ENCODE results near the gene USP48.
A peak's percentile ranks its signal among the peaks of the same experiment; 100 is the strongest.

Gene USP48

GRCh38 chr1:21782349-21782867 is 541 bp downstream of the USP48 start:
- Histone ChIP-seq H4K91ac (ENCODE audit: low read depth, low read length, poor library complexity) (no peak overlapping the region), H2BK15ac (ENCODE audit: low read length) (no peak overlapping the region), H3K27ac (replicated peaks; ENCODE audit: low read length) (peak overlapping the region; percentile 61), H2AK5ac (ENCODE audit: low read depth, low read length) (peak overlapping the region; percentile 42), H3K27me3 (ENCODE audit: control insufficient read depth in 3 of 3, insufficient read depth in 3 of 3, low read depth in 1 of 3, low read length in 3 of 3) (peaks cover 0 to 1% (median 0%) of the 10 kb centered on the region in 3 experiments), H3K4ac (ENCODE audit: low read length) (no peak overlapping the region), H4K8ac (ENCODE audit: low read depth, low read length) (peak overlapping the region; percentile 78), H2BK12ac (ENCODE audit: low read length) (no peak overlapping the region), H2AFZ (ENCODE audit: low read length) (peak overlapping the region; percentile 97), H3K23ac (ENCODE audit: low read depth, low read length, poor library complexity) (peak overlapping the region; percentile 100), H3K9me3 (replicated peaks in 1 of 2; ENCODE audit: control insufficient read depth in 2 of 2, insufficient read depth in 1 of 2, low read depth in 1 of 2, low read length in 2 of 2) (peaks cover 0 to 10% of the 10 kb centered on the region in 2 donors), H3K4me1 (ENCODE audit: control insufficient read depth in 2 of 2, insufficient read depth in 1 of 2, low read depth in 1 of 2, low read length in 2 of 2) (peaks cover 0 to 5% of the 10 kb centered on the region in 2 donors), H2BK5ac (ENCODE audit: low read length) (peak overlapping the region; percentile 85), H3K18ac (ENCODE audit: low read length) (peak overlapping the region; percentile 93), H3K4me2 (ENCODE audit: insufficient read depth, low read length, poor library complexity, severe bottlenecking) (peak overlapping the region; percentile 79), H3K4me3 (ENCODE audit: low read length in 2 of 2) (peak overlapping the region; percentile 90 to 97), H3K36me3 (replicated peaks in 1 of 2; ENCODE audit: control insufficient read depth in 2 of 2, insufficient read depth in 2 of 2, low read length in 2 of 2) (no peaks in the 10 kb centered on the region), H2BK120ac (ENCODE audit: low read depth, low read length) (no peak overlapping the region), H3K14ac (ENCODE audit: low read length) (peak overlapping the region; percentile 96), H3K9ac (ENCODE audit: low read depth, low read length, poor library complexity) (peak overlapping the region; percentile 97), H3K79me1 (ENCODE audit: low read depth, low read length) (peaks cover 6% of the 10 kb centered on the region)
- no peak for DNase-seq (ENCODE audit: low spot score)
- no CpG with 5 or more reads among the region's 37 CpGs for WGBS, 2 donors (ENCODE audit: extremely low coverage in 2 of 2, insufficient read length in 2 of 2, insufficient replicate concordance in 1 of 2)

- peaks cover 6% of the 10 kb centered on the region for H3K79me1 ChIP-seq (ENCODE audit: low read depth, low read length)
- peak; percentile 4 for DNase-seq (ENCODE audit: low spot score)
- H3K4ac ChIP-seq (ENCODE audit: low read length) = no peak overlapping the region
- no peak overlapping the region for H2BK12ac ChIP-seq (ENCODE audit: low read length)
- whole genome bisulfite sequencing, 2 donors (ENCODE audit: extremely low coverage in 2 of 2, insufficient read length in 2 of 2, insufficient replicate concordance in 1 of 2) = no CpG with 5 or more reads among the region's 17 CpGs
- H3K9me3 ChIP-seq (replicated peaks in 1 of 2; ENCODE audit: control insufficient read depth in 2 of 2, insufficient read depth in 1 of 2, low read depth in 1 of 2, low read length in 2 of 2) = peaks cover 0 to 13% of the 10 kb centered on the region in 2 donors
- peaks cover 0 to 5% of the 10 kb centered on the region in 2 donors for H3K4me1 ChIP-seq (ENCODE audit: control insufficient read depth in 2 of 2, insufficient read depth in 1 of 2, low read depth in 1 of 2, low read length in 2 of 2)
- H3K4me2 ChIP-seq (ENCODE audit: insufficient read depth, low read length, poor library complexity, severe bottlenecking) = peak overlapping the region; percentile 79
- H2AK5ac ChIP-seq (ENCODE audit: low read depth, low read length) = no peak overlapping the region
- no peak overlapping the region for H3K27ac ChIP-seq (replicated peaks; ENCODE audit: low read length)
- peaks cover 0 to 1% (median 0%) of the 10 kb centered on the region in 3 experiments for H3K27me3 ChIP-seq (ENCODE audit: control insufficient read depth in 3 of 3, insufficient read depth in 3 of 3, low read depth in 1 of 3, low read length in 3 of 3)
- H2BK5ac ChIP-seq (ENCODE audit: low read length) = no peak overlapping the region
- no peak overlapping the region for H2BK15ac ChIP-seq (ENCODE audit: low read length)
- H4K8ac ChIP-seq (ENCODE audit: low read depth, low read length) = no peak overlapping the region
- H3K4me3 ChIP-seq (ENCODE audit: low read length in 2 of 2) = peak overlapping the region; percentile 90 to 97
- no peak overlapping the region for H3K23ac ChIP-seq (ENCODE audit: low read depth, low read length, poor library complexity)
- H2AFZ ChIP-seq (ENCODE audit: low read length) = peak overlapping the region; percentile 97
- H3K9ac ChIP-seq (ENCODE audit: low read depth, low read length, poor library complexity) = no peak overlapping the region
- no peak overlapping the region for H2BK120ac ChIP-seq (ENCODE audit: low read depth, low read length)
- no peak overlapping the region for H3K18ac ChIP-seq (ENCODE audit: low read length)
- no peaks in the 10 kb centered on the region for H3K36me3 ChIP-seq (replicated peaks in 1 of 2; ENCODE audit: control insufficient read depth in 2 of 2, insufficient read depth in 2 of 2, low read length in 2 of 2)
- no peak overlapping the region for H3K14ac ChIP-seq (ENCODE audit: low read length)
- no peak overlapping the region for H4K91ac ChIP-seq (ENCODE audit: low read depth, low read length, poor library complexity)
These were observed 1.1 kb downstream of the USP48 start for GRCh38 chr1:21781815-21782348.

- Histone ChIP-seq H3K4me2 (ENCODE audit: insufficient read depth, low read length, poor library complexity, severe bottlenecking) (no peak overlapping the region), H2BK5ac (ENCODE audit: low read length) (no peak overlapping the region), H3K18ac (ENCODE audit: low read length) (no peak overlapping the region)
These were observed 3.1 kb downstream of the USP48 start for GRCh38 chr1:21779613-21780521.

GRCh38 chr1:21778405-21778727 is 4.6 kb downstream of the USP48 start:
- H4K91ac ChIP-seq (ENCODE audit: low read depth, low read length, poor library complexity) = no peak overlapping the region
- H3K36me3 ChIP-seq (replicated peaks in 1 of 2; ENCODE audit: control insufficient read depth in 2 of 2, insufficient read depth in 2 of 2, low read length in 2 of 2) = peaks cover 0 to 7% of the 10 kb centered on the region in 2 donors
- H3K23ac ChIP-seq (ENCODE audit: low read depth, low read length, poor library complexity) = no peak overlapping the region
- no peak overlapping the region for H2AK5ac ChIP-seq (ENCODE audit: low read depth, low read length)
- no CpG with 5 or more reads among the region's 2 CpGs for WGBS, 2 donors (ENCODE audit: extremely low coverage in 2 of 2, insufficient read length in 2 of 2, insufficient replicate concordance in 1 of 2)
- no peaks in the 10 kb centered on the region for H3K27me3 ChIP-seq (ENCODE audit: control insufficient read depth in 3 of 3, insufficient read depth in 3 of 3, low read depth in 1 of 3, low read length in 3 of 3)
- no peak overlapping the region for H3K9ac ChIP-seq (ENCODE audit: low read depth, low read length, poor library complexity)
- H2BK15ac ChIP-seq (ENCODE audit: low read length) = no peak overlapping the region
- peaks cover 0 to 5% of the 10 kb centered on the region in 2 donors for H3K4me1 ChIP-seq (ENCODE audit: control insufficient read depth in 2 of 2, insufficient read depth in 1 of 2, low read depth in 1 of 2, low read length in 2 of 2)
- H3K79me1 ChIP-seq (ENCODE audit: low read depth, low read length) = peaks cover 6% of the 10 kb centered on the region
- no peak overlapping the region for H3K18ac ChIP-seq (ENCODE audit: low read length)
- no peak overlapping the region for H3K4ac ChIP-seq (ENCODE audit: low read length)
- H3K9me3 ChIP-seq (replicated peaks in 1 of 2; ENCODE audit: control insufficient read depth in 2 of 2, insufficient read depth in 1 of 2, low read depth in 1 of 2, low read length in 2 of 2) = peaks cover 0 to 13% of the 10 kb centered on the region in 2 donors
- no peak overlapping the region for H4K8ac ChIP-seq (ENCODE audit: low read depth, low read length)
- H2BK5ac ChIP-seq (ENCODE audit: low read length) = no peak overlapping the region
- no peak for DNase-seq (ENCODE audit: low spot score)
- no peak overlapping the region for H2BK12ac ChIP-seq (ENCODE audit: low read length)
- H3K14ac ChIP-seq (ENCODE audit: low read length) = no peak overlapping the region
- H3K4me3 ChIP-seq (ENCODE audit: low read length in 2 of 2) = no peak overlapping the region
- no peak overlapping the region for H3K27ac ChIP-seq (replicated peaks; ENCODE audit: low read length)
- no peak overlapping the region for H2BK120ac ChIP-seq (ENCODE audit: low read depth, low read length)
- no peak overlapping the region for H2AFZ ChIP-seq (ENCODE audit: low read length)
- no peak overlapping the region for H3K4me2 ChIP-seq (ENCODE audit: insufficient read depth, low read length, poor library complexity, severe bottlenecking)

More at GRCh38 chr1:21779613-21780521, 3.1 kb downstream of the USP48 start:
- Histone ChIP-seq H2AK5ac (ENCODE audit: low read depth, low read length) (no peak overlapping the region), H3K9me3 (replicated peaks in 1 of 2; ENCODE audit: control insufficient read depth in 2 of 2, insufficient read depth in 1 of 2, low read depth in 1 of 2, low read length in 2 of 2) (peaks cover 0 to 13% of the 10 kb centered on the region in 2 donors), H3K27ac (replicated peaks; ENCODE audit: low read length) (no peak overlapping the region), H2BK12ac (ENCODE audit: low read length) (no peak overlapping the region), H3K27me3 (ENCODE audit: control insufficient read depth in 3 of 3, insufficient read depth in 3 of 3, low read depth in 1 of 3, low read length in 3 of 3) (peaks cover 0 to 1% (median 0%) of the 10 kb centered on the region in 3 experiments), H2BK15ac (ENCODE audit: low read length) (no peak overlapping the region), H2BK120ac (ENCODE audit: low read depth, low read length) (no peak overlapping the region), H3K4me1 (ENCODE audit: control insufficient read depth in 2 of 2, insufficient read depth in 1 of 2, low read depth in 1 of 2, low read length in 2 of 2) (peaks cover 0 to 5% of the 10 kb centered on the region in 2 donors), H3K79me1 (ENCODE audit: low read depth, low read length) (peaks cover 6% of the 10 kb centered on the region), H4K8ac (ENCODE audit: low read depth, low read length) (no peak overlapping the region), H2AFZ (ENCODE audit: low read length) (no peak overlapping the region), H4K91ac (ENCODE audit: low read depth, low read length, poor library complexity) (no peak overlapping the region), H3K23ac (ENCODE audit: low read depth, low read length, poor library complexity) (no peak overlapping the region), H3K4me3 (ENCODE audit: low read length in 2 of 2) (no peak overlapping the region), H3K36me3 (replicated peaks in 1 of 2; ENCODE audit: control insufficient read depth in 2 of 2, insufficient read depth in 2 of 2, low read length in 2 of 2) (peaks cover 0 to 7% of the 10 kb centered on the region in 2 donors), H3K9ac (ENCODE audit: low read depth, low read length, poor library complexity) (no peak overlapping the region), H3K4ac (ENCODE audit: low read length) (no peak overlapping the region), H3K14ac (ENCODE audit: low read length) (no peak overlapping the region)
- DNase-seq (ENCODE audit: low spot score) = no peak
- WGBS, 2 donors (ENCODE audit: extremely low coverage in 2 of 2, insufficient read length in 2 of 2, insufficient replicate concordance in 1 of 2) = no CpG with 5 or more reads among the region's 12 CpGs
